Tibial nerve (tissue), 4 donors: Measurements from ENCODE around the gene RPL36. TPM values are rescaled to one million over a fixed set of nuclear protein-coding genes. Genes with fewer than 3 reads are reported as not detected.
"Not testable (repeated sequence)": the region's sequence is repeated elsewhere in the genome, so short reads cannot be mapped to it uniquely, and the experiment has no call there.

ENCODE experiments used
- DNase-seq, 2 donors: peaks; one replicate each; pipeline ENCODE4 v3.0.0-alpha.2; 2019; ENCODE audit warnings: low spot score in 2 of 2
- H3K27ac ChIP-seq, 4 donors: fragments of 200-600 bp; sonication (generic) in 3 of 4; one replicate each; pipeline ENCODE4 v1.5.1; 2017 to 2019; ENCODE audit warnings: mild to moderate bottlenecking in 1 of 4
- H3K27me3 ChIP-seq, 2 donors: fragments of 200-600 bp; sonication (generic) in 1 of 2; one replicate each; pipeline versions ENCODE4 v1.5.1 to v1.6.0; 2017 to 2019
- H3K36me3 ChIP-seq, 3 donors: fragments of 200-600 bp; sonication (generic); one replicate each; pipeline ENCODE4 v1.5.1; 2018 to 2019
- H3K4me1 ChIP-seq, 4 donors: fragments of 200-600 bp; sonication (generic) in 3 of 4; one replicate each; pipeline ENCODE4 v1.5.1; 2017 to 2019
- H3K4me3 ChIP-seq, 4 donors: fragments of 200-600 bp; sonication (generic) in 3 of 4; one replicate each; pipeline ENCODE4 v1.5.1; 2017 to 2019; ENCODE audit warnings: mild to moderate bottlenecking in 1 of 4, moderate library complexity in 1 of 4
- H3K9me3 ChIP-seq, 4 donors: fragments of 200-600 bp; sonication (generic) in 3 of 4; one replicate each; pipeline ENCODE4 v1.5.1; 2017 to 2019
- EP300 ChIP-seq, 2 donors: sonication (generic); formaldehyde crosslinking; IDR thresholded peaks; one replicate each; pipeline ENCODE4 v1.6.1; 2017; ENCODE audit warnings: antibody characterized with exemption in 2 of 2, mild to moderate bottlenecking in 1 of 2
- POLR2A ChIP-seq, 2 donors: fragments of 450-650 bp; IDR thresholded peaks; one replicate each; pipeline ENCODE4 v1.6.1; 2017; ENCODE audit warnings: antibody characterized with exemption in 2 of 2, mild to moderate bottlenecking in 2 of 2, moderate library complexity in 2 of 2
- WGBS, 2 donors: methylation state at CpG; one replicate each; pipeline ENCODE4 v1.1.5; 2018; 5-methylcytosine and 5-hydroxymethylcytosine counted together
- total RNA-seq, 4 donors: library from RNA; depleted of rRNA; stranded (reverse); fragments of >200 nt; gene quantifications; one replicate each; pipeline ENCODE4 v1.1.0, GENCODE V29; 2016
- TF ChIP-seq, protein P1 (sequence below), 5 experiments: fragments of 200-600 bp in 3 of 5; fragments of 450-650 bp in 2 of 5; sonication (generic) in 3 of 5; IDR thresholded peaks; one replicate each; pipeline ENCODE4 v1.5.1; 2016 to 2019; ENCODE audit warnings: antibody characterized with exemption in 5 of 5, mild to moderate bottlenecking in 3 of 5, moderate library complexity in 2 of 5

Gene RPL36
- total RNA-seq, 4 donors from 2014 or later: 552 to 780 (median 644) TPM

DNA sequence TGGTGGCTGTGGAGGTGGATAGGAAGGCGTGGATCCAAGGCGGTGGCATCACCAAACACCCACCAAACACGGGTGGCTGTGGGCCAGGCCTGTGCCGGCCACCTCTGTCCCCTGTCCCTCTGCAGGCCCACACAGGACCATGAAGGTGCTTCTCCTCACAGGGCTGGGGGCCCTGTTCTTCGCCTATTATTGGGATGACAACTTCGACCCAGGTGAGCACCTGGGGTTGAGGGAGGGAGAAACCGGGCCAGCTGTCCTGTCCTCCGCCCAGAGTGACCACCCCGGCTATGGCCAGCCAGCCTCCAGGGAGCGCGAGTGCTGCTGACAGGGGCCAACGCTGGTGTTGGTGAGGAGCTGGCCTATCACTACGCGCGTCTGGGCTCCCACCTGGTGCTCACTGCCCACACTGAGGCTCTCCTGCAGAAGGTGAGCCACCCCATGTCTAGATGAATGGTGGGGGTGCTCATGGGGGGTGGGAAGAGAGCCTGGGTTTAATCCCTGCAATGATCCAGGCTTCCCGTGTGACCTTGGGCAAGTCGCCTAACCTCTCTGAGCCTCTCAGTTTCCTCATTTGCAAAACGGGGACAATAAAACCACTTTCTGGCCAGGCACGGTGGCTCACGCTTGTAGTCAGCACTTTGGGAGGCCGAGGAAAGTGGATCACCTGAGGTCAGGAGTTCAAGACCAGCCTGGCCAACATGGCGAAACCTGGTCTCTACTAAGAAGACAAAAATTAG, 5.2 kb upstream of the RPL36 start:
- H3K27me3 ChIP-seq: no peaks in the 10 kb centered on the region
- no peak overlapping the region for H3K27ac ChIP-seq
- no peak overlapping the region for H3K4me3 ChIP-seq
- no peaks in the 10 kb centered on the region for H3K9me3 ChIP-seq
- no peak for DNase-seq
- H3K36me3 ChIP-seq: no peaks in the 10 kb centered on the region
- TF ChIP-seq, protein P1, sequence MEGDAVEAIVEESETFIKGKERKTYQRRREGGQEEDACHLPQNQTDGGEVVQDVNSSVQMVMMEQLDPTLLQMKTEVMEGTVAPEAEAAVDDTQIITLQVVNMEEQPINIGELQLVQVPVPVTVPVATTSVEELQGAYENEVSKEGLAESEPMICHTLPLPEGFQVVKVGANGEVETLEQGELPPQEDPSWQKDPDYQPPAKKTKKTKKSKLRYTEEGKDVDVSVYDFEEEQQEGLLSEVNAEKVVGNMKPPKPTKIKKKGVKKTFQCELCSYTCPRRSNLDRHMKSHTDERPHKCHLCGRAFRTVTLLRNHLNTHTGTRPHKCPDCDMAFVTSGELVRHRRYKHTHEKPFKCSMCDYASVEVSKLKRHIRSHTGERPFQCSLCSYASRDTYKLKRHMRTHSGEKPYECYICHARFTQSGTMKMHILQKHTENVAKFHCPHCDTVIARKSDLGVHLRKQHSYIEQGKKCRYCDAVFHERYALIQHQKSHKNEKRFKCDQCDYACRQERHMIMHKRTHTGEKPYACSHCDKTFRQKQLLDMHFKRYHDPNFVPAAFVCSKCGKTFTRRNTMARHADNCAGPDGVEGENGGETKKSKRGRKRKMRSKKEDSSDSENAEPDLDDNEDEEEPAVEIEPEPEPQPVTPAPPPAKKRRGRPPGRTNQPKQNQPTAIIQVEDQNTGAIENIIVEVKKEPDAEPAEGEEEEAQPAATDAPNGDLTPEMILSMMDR (IDR thresholded peaks at IDR 0.05): no peak
- no peak for TF ChIP-seq POLR2A (IDR thresholded peaks at IDR 0.05)
- TF ChIP-seq EP300 (IDR thresholded peaks at IDR 0.05): no peak
- H3K4me1 ChIP-seq: peaks cover 0 to 36% (median 5%) of the 10 kb centered on the region in 4 donors
- WGBS, 2 donors: 87 to 89% methylated on average over 13 to 22 of the region's 22 CpGs

DNA sequence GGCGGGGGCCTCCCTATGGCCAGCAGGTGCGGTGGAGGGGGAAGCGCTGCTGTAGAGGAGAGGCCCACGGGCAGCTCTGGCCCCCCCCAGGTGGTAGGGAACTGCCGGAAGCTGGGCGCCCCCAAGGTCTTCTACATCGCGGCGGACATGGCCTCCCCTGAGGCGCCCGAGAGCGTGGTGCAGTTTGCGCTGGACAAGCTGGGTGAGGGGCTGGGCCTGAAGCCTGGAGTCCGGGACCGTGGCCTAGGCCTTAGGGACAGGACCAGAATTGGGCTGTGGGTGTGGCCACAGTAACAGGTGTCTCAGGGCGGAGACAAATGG, 3.8 kb upstream of the RPL36 start:
- no peaks in the 10 kb centered on the region for H3K9me3 ChIP-seq
- 26 to 43% methylated on average over 14 to 16 of the region's 16 CpGs for WGBS, 2 donors
- H3K36me3 ChIP-seq: no peaks in the 10 kb centered on the region
- DNase-seq: no peak
- peak overlapping the region; percentile 48 to 63 (median 60) for H3K4me3 ChIP-seq
- peaks cover 0 to 38% (median 8%) of the 10 kb centered on the region in 4 donors for H3K4me1 ChIP-seq
- no peaks in the 10 kb centered on the region for H3K27me3 ChIP-seq
- TF ChIP-seq EP300 (IDR thresholded peaks at IDR 0.05) (no peak), POLR2A (IDR thresholded peaks at IDR 0.05) (no peak)
- TF ChIP-seq, protein P1 (IDR thresholded peaks at IDR 0.05): no peak
- H3K27ac ChIP-seq: peak overlapping the region; percentile 21 to 88 (median 76)

DNA sequence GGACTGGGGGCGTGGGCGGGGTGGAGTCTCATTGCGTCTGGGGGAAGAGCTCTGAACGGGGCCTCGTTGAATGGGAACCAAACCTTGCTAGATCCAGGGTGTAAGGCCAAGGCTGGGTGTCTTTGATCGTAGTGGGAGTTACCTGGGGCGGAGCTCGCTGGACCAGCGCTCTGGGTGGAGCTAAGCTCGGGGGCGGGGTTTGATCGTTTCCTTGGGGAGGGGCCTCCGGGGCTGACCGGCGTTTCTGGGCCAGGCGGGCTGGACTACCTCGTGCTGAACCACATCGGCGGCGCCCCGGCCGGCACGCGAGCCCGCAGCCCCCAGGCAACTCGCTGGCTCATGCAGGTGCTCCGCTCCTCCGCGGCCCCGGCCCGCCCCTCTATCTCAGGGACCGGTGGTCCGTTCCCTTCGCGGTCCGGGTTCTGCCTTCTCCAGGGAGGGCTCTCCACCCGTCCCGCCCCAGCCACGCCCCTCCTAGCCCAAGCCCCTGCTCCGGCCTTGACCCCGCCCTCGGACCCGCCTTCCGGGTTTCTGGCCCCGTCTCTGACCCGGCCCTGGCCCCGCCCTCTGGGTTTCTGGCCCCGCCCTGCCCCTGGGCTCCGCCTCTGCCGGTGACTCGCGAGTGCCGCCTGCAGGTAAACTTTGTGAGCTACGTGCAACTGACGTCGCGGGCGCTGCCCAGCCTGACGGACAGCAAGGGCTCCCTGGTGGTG, 3.3 kb upstream of the RPL36 start:
- Histone ChIP-seq H3K4me1 (peaks cover 0 to 38% (median 13%) of the 10 kb centered on the region in 4 donors), H3K27ac (peak overlapping the region; percentile 21 to 88 (median 76)), H3K4me3 (peak overlapping the region; percentile 48 to 63 (median 60)), H3K27me3 (no peaks in the 10 kb centered on the region), H3K36me3 (peaks cover 0 to 5% (median 0%) of the 10 kb centered on the region in 3 donors), H3K9me3 (no peaks in the 10 kb centered on the region)
- 0 to 2% methylated on average over 37 to 39 of the region's 59 CpGs for WGBS, 2 donors
- TF ChIP-seq EP300 (IDR thresholded peaks at IDR 0.05): peak in 1 of 2 donors; percentile 22
- TF ChIP-seq, protein P1 (IDR thresholded peaks at IDR 0.05): peak; percentile 87 to 91 (median 89)
- TF ChIP-seq POLR2A (IDR thresholded peaks at IDR 0.05): no peak
- DNase-seq: peak; percentile 96 to 97

DNA sequence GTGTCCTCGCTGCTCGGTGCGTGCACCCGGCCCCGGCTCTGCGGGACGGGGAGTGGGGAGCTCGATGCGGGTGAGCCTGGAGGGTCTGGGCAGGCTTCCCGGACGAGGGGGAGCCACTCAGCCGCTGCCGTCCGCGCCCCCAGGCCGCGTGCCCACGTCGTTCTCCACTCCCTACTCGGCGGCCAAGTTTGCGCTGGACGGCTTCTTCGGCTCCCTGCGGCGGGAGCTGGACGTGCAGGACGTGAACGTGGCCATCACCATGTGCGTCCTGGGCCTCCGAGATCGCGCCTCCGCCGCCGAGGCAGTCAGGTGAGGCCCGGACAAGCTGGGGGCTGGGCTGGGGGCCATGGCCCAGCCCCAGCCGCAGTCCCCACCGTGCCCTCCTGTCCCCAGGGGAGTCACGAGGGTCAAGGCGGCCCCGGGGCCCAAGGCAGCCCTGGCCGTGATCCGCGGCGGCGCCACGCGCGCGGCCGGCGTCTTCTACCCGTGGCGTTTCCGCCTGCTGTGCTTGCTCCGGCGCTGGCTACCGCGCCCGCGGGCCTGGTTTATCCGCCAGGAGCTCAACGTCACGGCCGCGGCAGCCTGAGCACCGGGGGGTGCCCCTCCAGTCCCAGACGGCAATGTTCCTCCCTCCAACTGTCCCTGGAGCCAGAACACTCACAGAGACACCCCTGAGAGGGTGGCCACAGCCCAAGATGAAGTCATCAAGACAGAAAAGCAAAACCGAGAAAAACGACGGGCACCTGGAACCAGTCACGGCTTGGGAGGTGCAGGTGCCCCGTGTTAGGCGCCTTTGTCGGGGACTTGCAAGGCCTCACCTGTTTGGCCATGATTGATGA, 2.5 kb upstream of the RPL36 start:
- Histone ChIP-seq H3K4me3 (peak overlapping the region; percentile 48 to 63 (median 60)), H3K27me3 (no peaks in the 10 kb centered on the region), H3K27ac (peak overlapping the region in 3 of 4 donors; percentile 32 to 79 (median 74)), H3K9me3 (no peaks in the 10 kb centered on the region), H3K4me1 (peaks cover 0 to 46% (median 18%) of the 10 kb centered on the region in 4 donors), H3K36me3 (peaks cover 0 to 12% (median 0%) of the 10 kb centered on the region in 3 donors)
- no peak for DNase-seq
- 44 to 60% methylated on average over 26 to 52 of the region's 76 CpGs for WGBS, 2 donors
- TF ChIP-seq, protein P1 (IDR thresholded peaks at IDR 0.05): peak in 1 of 5 experiments; percentile 19
- no peak for TF ChIP-seq POLR2A (IDR thresholded peaks at IDR 0.05)

DNA sequence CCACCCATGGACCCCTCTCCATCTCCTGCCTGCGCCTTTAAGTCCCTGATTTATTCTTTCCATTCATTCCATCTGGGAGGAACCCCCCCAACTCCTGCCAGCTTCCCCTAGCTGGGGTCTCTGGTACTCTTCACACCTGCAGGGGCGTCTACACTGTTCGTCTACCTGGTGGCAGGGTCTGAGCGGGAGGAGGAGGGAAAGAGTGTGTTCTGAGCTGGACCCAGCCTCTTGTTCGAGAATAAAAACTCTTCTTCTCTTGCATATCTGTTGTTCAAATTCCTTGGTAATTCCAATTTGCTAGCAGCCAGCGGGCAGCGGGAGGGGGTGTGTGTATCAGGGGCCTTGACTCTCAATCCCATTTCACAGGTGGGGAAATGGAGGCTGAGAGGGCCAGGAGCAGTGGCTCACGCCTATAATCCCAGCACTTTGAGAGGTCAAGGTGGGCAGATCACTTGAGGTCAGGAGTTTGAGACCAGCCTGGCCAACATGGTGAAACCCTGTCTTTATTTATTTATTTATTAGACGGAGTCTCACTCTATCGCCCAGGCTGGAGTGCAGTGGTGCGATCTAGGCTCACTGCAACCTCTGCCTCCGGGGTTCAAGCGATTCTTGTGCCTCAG, 1.7 kb upstream of the RPL36 start:
- H3K9me3 ChIP-seq, H3K4me3 ChIP-seq, H3K27me3 ChIP-seq, H3K27ac ChIP-seq, DNase-seq: not testable (repeated sequence)
- peaks cover 0 to 52% (median 18%) of the 10 kb centered on the region in 4 donors for H3K4me1 ChIP-seq
- peaks cover 0 to 20% (median 0%) of the 10 kb centered on the region in 3 donors for H3K36me3 ChIP-seq
- 90 to 91% methylated on average over 13 of the region's 13 CpGs for WGBS, 2 donors
